GDM1 (cell line): ENCODE measurements around the gene USP47.

ENCODE experiments used
- DNase-seq: peaks from one replicate; lab custom pipeline; 2025; lab: John Stamatoyannopoulos, UW

USP47 gene

DNA sequence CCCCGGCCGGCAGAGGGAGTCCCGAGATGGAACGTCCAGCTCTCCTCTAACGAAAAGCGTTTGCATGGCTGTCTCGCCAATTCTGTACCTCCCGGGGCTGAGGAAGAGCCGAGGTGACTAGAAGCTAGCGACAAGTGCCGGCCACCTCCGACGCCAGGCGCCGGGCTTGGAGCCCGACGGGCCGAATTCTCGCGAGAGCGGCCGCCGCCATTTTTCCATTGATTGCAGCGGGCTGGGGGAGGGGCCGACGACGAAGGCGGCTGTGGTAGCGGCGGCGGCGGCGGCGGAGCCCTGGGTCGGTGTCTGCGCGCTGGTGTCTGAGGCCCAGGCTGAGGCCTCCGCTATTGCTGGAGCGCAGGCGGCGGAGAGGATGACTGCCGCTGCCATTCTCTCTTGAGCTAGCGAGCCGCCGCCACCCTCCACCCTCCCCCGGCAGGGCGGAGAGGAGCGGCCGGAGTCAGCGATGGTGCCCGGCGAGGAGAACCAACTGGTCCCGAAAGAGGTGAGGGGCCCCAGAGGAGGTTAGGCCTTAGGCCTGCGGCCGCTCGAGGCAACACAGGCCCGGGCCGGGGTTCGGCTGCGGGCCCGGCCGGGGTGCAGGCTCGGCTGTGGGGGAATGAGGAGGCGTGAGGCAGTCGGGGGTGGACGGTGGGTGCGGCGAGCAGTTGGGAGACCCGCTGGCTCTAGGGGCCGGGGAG is at the start of gene USP47:
TSS of gene USP47 (plus strand) at position 250 of the 698 bp plus-strand sequence. CDS start at position 464, 214 bp downstream.
- peak; percentile 87 for DNase-seq

DNA sequence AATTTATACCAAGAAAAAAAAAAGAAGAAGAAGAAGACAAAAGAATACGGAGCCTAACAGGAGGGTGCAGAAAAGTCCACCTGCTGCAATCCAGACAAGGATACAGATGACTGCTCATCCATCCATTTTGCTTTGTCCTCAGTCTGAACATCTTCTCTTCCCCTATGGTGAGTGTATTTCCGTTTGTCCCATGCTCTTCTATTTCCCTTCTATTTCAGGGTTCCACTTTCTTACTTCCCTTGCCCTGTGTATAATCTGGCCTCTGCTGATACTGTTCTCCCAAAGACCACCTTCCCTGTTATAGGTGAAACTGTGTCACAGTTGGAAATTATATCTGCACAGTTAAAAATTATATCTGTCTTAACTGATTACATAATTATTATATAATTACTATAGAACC is 48.7 kb upstream of the USP47 start:
- DNase-seq: no peak

GRCh38 chr11:11798586-11799438 is 43.0 kb upstream of the USP47 start:
- DNase-seq: peak; percentile 36

DNA sequence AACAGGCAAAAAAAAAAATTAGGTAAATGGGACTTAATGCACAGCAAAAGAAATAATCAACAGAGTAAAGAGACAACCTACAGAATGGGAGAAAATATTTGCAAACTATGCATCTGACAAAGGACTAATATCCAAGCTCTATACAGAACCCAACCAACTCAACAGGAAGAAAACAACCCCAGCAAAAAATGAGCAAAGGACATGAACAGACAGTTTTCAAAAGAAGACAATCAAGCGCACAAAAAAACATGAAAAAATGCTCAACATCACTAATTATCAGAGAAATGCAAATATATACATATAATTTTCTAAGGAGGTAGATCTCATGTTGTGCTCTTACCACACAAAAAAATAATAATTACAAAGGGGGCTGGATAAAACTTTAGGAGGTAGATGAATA is 36.5 kb upstream of the USP47 start:
- no peak for DNase-seq

GRCh38 chr11:11806074-11806473 is 35.7 kb upstream of the USP47 start:
- DNase-seq: no peak

DNA sequence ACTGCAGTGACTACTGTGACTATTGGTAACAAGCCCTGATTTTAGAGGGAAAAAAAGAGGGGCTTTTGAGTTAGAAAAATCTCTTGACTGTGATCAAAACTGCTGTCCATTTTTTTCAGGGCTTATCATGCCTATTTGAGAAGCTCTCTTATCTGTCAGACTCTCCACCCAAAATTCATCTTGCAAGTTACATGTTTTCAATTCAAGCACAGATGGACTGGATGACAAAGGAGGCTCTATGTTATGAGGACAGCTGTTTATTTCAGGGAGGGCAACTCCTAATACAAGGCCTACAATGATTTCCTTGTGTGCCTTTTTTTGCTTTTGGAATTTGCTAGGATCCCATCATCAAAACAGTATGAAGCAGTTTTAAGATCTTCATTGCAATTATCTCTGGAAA is 35.2 kb upstream of the USP47 start:
- no peak for DNase-seq

DNA sequence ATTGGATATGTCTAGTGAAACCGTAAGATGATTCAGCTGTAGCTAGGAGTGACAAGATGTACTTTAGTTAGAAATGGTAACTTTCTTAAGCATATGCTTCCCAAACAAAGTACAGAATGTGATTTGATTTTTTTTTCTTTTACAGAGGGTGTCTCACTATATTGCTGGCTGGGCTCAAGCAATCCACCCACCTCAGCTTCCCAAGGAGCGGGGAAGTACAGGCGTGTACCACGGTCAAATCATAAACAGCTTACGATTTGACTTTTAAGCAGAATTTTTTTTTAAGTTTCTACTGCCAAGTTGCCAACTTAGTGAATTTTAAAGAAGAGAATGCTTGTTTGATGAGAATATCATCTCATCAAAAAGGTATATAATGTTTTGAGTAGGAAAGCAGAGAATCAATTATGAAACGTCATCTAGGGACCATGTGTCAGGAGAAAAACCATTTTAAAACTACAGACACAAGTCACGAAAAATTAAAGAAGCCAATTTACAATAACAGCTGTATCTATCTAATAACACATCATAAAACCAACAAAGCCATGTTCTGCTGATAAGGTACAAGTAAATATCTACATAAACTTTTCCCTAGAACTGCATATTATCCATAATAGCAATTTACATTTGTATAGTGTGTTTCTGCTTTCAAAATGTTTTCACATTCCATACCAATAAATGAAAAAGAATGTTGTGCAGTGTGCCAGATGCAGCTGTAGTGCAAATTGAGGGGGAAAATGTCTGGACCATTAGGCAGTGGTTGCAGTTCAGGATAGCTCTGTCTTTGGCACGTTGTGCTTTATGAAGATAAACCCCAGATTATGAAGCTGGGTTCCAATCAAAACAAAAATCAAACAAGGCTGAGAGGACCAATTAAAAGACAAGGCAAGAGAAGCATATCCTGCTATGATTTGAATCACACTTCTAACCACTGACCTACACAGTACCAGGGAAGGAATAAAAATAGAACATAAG is 33.7 kb upstream of the USP47 start:
- DNase-seq: no peak

GRCh38 chr11:11808992-11809615 is 32.7 kb upstream of the USP47 start:
- no peak for DNase-seq

- no peak for DNase-seq
Measured at GRCh38 chr11:11810764-11811726, 30.7 kb upstream of the USP47 start.

- no peak for DNase-seq
Measured at GRCh38 chr11:11813288-11813962, 28.3 kb upstream of the USP47 start.

- DNase-seq: no peak
Measured at GRCh38 chr11:11814614-11815452, 26.9 kb upstream of the USP47 start.

DNA sequence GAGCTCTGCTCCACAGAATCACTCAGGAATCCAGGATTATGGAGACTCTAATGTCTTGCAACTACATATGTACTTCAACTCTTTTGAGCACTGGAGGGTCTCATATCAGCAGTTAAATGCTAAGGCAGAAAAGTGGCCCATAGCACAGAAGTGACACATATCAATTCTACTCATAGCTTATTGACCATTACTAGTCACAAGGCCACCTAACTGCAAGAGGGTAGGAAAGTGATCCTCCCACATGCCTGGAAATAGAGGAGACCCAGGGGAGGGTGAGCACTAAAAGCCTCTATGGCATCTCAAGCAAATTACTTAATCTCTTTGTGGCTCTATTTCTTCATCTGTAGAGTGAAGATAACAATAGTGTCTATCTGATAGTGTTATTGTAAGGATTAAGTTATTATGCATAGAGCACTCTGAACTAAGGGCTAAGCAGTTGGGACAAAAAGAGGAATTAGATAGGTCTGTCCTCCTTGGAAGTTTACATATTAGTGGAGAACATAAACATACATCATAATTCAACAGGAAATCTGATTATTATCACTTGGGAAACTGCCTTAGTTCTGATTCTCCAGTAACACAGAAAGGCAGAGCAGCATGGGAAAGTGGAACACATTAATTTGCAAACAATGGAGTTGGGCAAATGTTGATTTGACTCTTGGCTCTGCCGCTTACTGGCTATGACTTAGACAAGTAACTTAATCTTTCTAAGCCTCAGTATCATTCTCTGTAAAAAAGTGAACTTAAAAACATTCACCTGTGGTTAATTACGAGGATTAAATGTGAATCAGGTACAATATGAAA is 25.1 kb upstream of the USP47 start:
- DNase-seq: no peak

- no peak for DNase-seq
Measured at GRCh38 chr11:11817957-11818356, 23.8 kb upstream of the USP47 start.

GRCh38 chr11:11818529-11819121 is 23.1 kb upstream of the USP47 start:
- DNase-seq: no peak

DNA sequence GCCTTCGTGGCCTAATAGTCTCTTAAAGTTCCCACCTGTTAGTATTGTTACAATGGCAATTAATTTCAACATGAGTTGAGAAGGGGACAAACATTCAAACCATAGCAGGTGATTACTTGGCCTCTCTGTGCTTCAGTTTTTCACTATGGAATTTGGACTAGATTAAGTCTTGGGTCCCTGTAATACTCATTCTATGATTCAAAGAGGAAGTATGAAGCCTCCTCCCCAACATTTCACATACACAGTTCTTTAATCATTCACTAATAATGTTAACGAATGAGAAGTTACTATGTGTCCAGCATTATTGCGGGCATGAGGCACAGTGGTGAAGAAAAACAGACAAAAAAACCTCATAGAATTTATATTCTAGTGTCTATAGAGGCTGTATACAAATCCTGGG is 19.9 kb upstream of the USP47 start:
- DNase-seq: no peak

GRCh38 chr11:11822946-11823345 is 18.8 kb upstream of the USP47 start:
- no peak for DNase-seq

GRCh38 chr11:11826260-11826659 is 15.5 kb upstream of the USP47 start:
- DNase-seq: no peak

DNA sequence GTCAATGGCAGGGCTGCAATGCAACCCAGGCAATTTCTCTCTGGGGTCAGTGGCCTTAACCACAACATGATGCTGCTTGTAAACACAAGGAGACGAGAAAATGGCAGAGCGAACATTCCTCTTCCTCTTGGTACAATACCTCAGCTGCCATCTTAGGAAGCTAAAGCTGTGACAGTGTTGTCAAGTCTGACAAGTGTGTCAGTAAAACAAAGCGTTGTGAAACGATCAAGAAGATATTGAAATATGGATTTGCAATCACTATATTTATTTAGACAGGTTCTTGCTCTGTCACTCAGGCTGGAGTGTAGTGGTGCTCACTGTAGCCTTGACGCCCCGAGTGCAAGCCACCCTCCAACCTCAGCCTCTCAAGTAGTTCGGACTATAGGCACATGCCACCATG is 14.5 kb upstream of the USP47 start:
- no peak for DNase-seq
